HEK293 (cell line): ENCODE measurements around the gene DGKH.

Experiments used
- GFI1B ChIP-seq: fragments of 450-650 bp; formaldehyde crosslinking; IDR thresholded peaks from 2 replicates; pipeline ENCODE4 v1.5.1; 2016; ENCODE audit warnings: missing biosample characterization, missing genetic modification characterization
- HOXC10 ChIP-seq: sonication (generic); formaldehyde crosslinking; IDR thresholded peaks from 2 replicates; pipeline ENCODE4 v1.8.1; 2023; ENCODE audit warnings: mild to moderate bottlenecking, missing genetic modification reagents
- OSR2 ChIP-seq: fragments of 450-650 bp; formaldehyde crosslinking; IDR thresholded peaks from 2 replicates; pipeline ENCODE4 v1.5.1; 2016; ENCODE audit warnings: missing biosample characterization, missing genetic modification characterization
- TCF7L2 ChIP-seq: IDR thresholded peaks from 2 replicates; pipeline ENCODE4 v1.6.1; 2011; ENCODE audit warnings: low read depth, mild to moderate bottlenecking, inconsistent platforms, low read length, moderate library complexity, borderline replicate concordance
- ZNF169 ChIP-seq: fragments of 450-650 bp; formaldehyde crosslinking; IDR thresholded peaks from 2 replicates; pipeline ENCODE4 v1.5.1; 2016; ENCODE audit warnings: missing biosample characterization, missing genetic modification characterization
- ZNF292 ChIP-seq: fragments of 450-650 bp; formaldehyde crosslinking; IDR thresholded peaks from 2 replicates; pipeline ENCODE4 v1.5.1; 2016; ENCODE audit warnings: low read depth, missing biosample characterization, missing genetic modification characterization, borderline replicate concordance
- ZNF473 ChIP-seq: fragments of 450-650 bp; formaldehyde crosslinking; IDR thresholded peaks from 2 replicates; pipeline ENCODE4 v1.5.1; 2017; ENCODE audit warnings: missing biosample characterization, missing genetic modification characterization
- ZNF623 ChIP-seq: fragments of 450-650 bp; formaldehyde crosslinking; IDR thresholded peaks from 2 replicates; pipeline ENCODE4 v1.5.1; 2016; ENCODE audit warnings: missing biosample characterization, missing genetic modification characterization
- TF ChIP-seq, protein P1 (sequence below): fragments of 450-650 bp; formaldehyde crosslinking; IDR thresholded peaks from 2 replicates; pipeline ENCODE4 v1.5.1; 2017; ENCODE audit warnings: missing biosample characterization, missing genetic modification characterization
- TF ChIP-seq, protein P2 (sequence below): fragments of 450-650 bp; formaldehyde crosslinking; IDR thresholded peaks from 2 replicates; pipeline ENCODE4 v1.5.1; 2016; ENCODE audit warnings: missing biosample characterization, missing genetic modification characterization
- TF ChIP-seq, protein P3 (sequence below): fragments of 450-650 bp; formaldehyde crosslinking; IDR thresholded peaks from 2 replicates; pipeline ENCODE4 v1.5.1; 2016; ENCODE audit warnings: missing biosample characterization, missing genetic modification characterization
- TF ChIP-seq, protein P4 (sequence below): fragments of 450-650 bp; formaldehyde crosslinking; IDR thresholded peaks from 2 replicates; pipeline ENCODE4 v1.5.1; 2016; ENCODE audit warnings: missing biosample characterization, missing genetic modification characterization

DNA sequence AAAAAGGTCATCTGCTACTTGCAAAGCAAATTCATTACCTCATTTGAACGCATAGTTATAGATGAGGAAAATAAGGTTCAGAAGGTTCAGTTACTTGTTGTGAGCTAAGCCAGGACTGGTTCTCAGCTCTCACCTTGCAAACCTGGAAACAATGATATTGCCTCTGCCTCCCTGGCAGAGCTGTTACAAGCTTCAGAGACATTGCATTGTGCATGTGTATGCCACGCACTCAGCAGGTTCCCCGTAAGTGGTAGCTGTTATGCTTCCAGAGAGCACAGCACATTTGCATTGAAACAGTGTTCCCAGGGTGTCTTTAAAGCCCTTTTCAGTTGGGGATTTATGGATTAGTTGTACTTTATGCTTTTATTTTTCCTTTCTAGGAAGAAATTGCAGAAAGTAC lies 80.6 kb downstream of the DGKH start:
- TF ChIP-seq HOXC10 (CRISPR knock-in tag) (no peak), ZNF473 (tag by site-specific recombination) (no peak), GFI1B (no peak), ZNF292 (tag by site-specific recombination) (no peak), ZNF623 (tag by site-specific recombination) (no peak), ZNF169 (tag by site-specific recombination) (no peak), TCF7L2 (no peak), OSR2 (tag by site-specific recombination) (no peak)
- TF ChIP-seq, protein P1, sequence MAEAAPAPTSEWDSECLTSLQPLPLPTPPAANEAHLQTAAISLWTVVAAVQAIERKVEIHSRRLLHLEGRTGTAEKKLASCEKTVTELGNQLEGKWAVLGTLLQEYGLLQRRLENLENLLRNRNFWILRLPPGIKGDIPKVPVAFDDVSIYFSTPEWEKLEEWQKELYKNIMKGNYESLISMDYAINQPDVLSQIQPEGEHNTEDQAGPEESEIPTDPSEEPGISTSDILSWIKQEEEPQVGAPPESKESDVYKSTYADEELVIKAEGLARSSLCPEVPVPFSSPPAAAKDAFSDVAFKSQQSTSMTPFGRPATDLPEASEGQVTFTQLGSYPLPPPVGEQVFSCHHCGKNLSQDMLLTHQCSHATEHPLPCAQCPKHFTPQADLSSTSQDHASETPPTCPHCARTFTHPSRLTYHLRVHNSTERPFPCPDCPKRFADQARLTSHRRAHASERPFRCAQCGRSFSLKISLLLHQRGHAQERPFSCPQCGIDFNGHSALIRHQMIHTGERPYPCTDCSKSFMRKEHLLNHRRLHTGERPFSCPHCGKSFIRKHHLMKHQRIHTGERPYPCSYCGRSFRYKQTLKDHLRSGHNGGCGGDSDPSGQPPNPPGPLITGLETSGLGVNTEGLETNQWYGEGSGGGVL = no peak
- TF ChIP-seq, protein P2, sequence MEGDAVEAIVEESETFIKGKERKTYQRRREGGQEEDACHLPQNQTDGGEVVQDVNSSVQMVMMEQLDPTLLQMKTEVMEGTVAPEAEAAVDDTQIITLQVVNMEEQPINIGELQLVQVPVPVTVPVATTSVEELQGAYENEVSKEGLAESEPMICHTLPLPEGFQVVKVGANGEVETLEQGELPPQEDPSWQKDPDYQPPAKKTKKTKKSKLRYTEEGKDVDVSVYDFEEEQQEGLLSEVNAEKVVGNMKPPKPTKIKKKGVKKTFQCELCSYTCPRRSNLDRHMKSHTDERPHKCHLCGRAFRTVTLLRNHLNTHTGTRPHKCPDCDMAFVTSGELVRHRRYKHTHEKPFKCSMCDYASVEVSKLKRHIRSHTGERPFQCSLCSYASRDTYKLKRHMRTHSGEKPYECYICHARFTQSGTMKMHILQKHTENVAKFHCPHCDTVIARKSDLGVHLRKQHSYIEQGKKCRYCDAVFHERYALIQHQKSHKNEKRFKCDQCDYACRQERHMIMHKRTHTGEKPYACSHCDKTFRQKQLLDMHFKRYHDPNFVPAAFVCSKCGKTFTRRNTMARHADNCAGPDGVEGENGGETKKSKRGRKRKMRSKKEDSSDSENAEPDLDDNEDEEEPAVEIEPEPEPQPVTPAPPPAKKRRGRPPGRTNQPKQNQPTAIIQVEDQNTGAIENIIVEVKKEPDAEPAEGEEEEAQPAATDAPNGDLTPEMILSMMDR = no peak
- TF ChIP-seq, protein P3, sequence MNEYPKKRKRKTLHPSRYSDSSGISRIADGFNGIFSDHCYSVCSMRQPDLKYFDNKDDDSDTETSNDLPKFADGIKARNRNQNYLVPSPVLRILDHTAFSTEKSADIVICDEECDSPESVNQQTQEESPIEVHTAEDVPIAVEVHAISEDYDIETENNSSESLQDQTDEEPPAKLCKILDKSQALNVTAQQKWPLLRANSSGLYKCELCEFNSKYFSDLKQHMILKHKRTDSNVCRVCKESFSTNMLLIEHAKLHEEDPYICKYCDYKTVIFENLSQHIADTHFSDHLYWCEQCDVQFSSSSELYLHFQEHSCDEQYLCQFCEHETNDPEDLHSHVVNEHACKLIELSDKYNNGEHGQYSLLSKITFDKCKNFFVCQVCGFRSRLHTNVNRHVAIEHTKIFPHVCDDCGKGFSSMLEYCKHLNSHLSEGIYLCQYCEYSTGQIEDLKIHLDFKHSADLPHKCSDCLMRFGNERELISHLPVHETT (tag by site-specific recombination) = no peak
- TF ChIP-seq, protein P4, sequence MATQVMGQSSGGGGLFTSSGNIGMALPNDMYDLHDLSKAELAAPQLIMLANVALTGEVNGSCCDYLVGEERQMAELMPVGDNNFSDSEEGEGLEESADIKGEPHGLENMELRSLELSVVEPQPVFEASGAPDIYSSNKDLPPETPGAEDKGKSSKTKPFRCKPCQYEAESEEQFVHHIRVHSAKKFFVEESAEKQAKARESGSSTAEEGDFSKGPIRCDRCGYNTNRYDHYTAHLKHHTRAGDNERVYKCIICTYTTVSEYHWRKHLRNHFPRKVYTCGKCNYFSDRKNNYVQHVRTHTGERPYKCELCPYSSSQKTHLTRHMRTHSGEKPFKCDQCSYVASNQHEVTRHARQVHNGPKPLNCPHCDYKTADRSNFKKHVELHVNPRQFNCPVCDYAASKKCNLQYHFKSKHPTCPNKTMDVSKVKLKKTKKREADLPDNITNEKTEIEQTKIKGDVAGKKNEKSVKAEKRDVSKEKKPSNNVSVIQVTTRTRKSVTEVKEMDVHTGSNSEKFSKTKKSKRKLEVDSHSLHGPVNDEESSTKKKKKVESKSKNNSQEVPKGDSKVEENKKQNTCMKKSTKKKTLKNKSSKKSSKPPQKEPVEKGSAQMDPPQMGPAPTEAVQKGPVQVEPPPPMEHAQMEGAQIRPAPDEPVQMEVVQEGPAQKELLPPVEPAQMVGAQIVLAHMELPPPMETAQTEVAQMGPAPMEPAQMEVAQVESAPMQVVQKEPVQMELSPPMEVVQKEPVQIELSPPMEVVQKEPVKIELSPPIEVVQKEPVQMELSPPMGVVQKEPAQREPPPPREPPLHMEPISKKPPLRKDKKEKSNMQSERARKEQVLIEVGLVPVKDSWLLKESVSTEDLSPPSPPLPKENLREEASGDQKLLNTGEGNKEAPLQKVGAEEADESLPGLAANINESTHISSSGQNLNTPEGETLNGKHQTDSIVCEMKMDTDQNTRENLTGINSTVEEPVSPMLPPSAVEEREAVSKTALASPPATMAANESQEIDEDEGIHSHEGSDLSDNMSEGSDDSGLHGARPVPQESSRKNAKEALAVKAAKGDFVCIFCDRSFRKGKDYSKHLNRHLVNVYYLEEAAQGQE = no peak
